Stomach (tissue), 9 donors: ENCODE data around the gene FSD1. TPM values are rescaled to one million over a fixed set of nuclear protein-coding genes. Genes with fewer than 3 reads are reported as not detected.

ENCODE experiments used
- DNase-seq, 2 donors: peaks; one replicate each; pipeline versions ENCODE4 v3.0.0 to v3.0.0-alpha.2; 2013 to 2019
- H3K27ac ChIP-seq, 5 donors: fragments of 200-600 bp in 4 of 5; sonication (generic) in 4 of 5; one replicate each; pipeline ENCODE4 v1.5.1; 2013 to 2019; ENCODE audit warnings: mild to moderate bottlenecking in 1 of 5, moderate library complexity in 1 of 5
- H3K27me3 ChIP-seq, 3 donors: fragments of 200-600 bp; sonication (generic); one replicate each; pipeline ENCODE4 v1.5.1; 2017 to 2019; ENCODE audit warnings: mixed run types in 1 of 3
- H3K36me3 ChIP-seq, 4 donors: fragments of 200-600 bp; sonication (generic); 1 replicate in 3 of 4; 2 replicates in 1 of 4; pipeline ENCODE4 v1.5.1; 2016 to 2019
- H3K4me1 ChIP-seq, 4 donors: fragments of 200-600 bp; sonication (generic); one replicate each; pipeline ENCODE4 v1.5.1; 2016 to 2019
- H3K4me3 ChIP-seq, 4 donors: fragments of 200-600 bp; sonication (generic) in 3 of 4; one replicate each; pipeline ENCODE4 v1.5.1; 2016 to 2019; ENCODE audit warnings: mild to moderate bottlenecking in 1 of 4
- H3K9me3 ChIP-seq, 4 donors: fragments of 200-600 bp; sonication (generic); one replicate each; pipeline ENCODE4 v1.5.1; 2016 to 2019
- CTCF ChIP-seq, 7 experiments: fragments of 450-650 bp in 4 of 7; fragments of 200-600 bp in 3 of 7; sonication (generic) in 3 of 7; IDR thresholded peaks; one replicate each; pipeline ENCODE4 v1.5.1; 2016 to 2019; ENCODE audit warnings: antibody characterized with exemption in 7 of 7, control low read depth in 2 of 7, mild to moderate bottlenecking in 1 of 7
- EP300 ChIP-seq: sonication (generic); formaldehyde crosslinking; IDR thresholded peaks from one replicate; pipeline ENCODE4 v1.6.1; 2017; ENCODE audit warnings: antibody characterized with exemption
- POLR2A ChIP-seq, 4 donors: fragments of 450-650 bp; IDR thresholded peaks; one replicate each; pipeline ENCODE4 v1.6.1; 2016; ENCODE audit warnings: antibody characterized with exemption in 4 of 4, control low read depth in 2 of 4, mild to moderate bottlenecking in 1 of 4, moderate library complexity in 1 of 4
- POLR2AphosphoS5 ChIP-seq, 3 donors: sonication (generic); formaldehyde crosslinking; IDR thresholded peaks; one replicate each; pipeline ENCODE4 v1.6.1; 2016; ENCODE audit warnings: antibody characterized with exemption in 3 of 3
- WGBS, 5 donors: extraction: QIAGEN DNeasy Blood & Tissue Kit in 3 of 5; methylation state at CpG; one replicate each; pipeline versions ENCODE4 v1.1.5 to v1.1.7; 2013 to 2018; 5-methylcytosine and 5-hydroxymethylcytosine counted together
- intact Hi-C: fragments of 100-400 bp; cut with DNase I; formaldehyde crosslinking; loops from one replicate; pipeline ENCODE4 v1.15.1; 2023; ENCODE audit warnings: low total_unique reads
- polyA plus RNA-seq, 3 donors: library from polyadenylated mRNA; stranded (reverse); fragments of 200-250 nt; gene quantifications; one replicate each; pipeline ENCODE4 v1.2.3, GENCODE V29; 2013
- total RNA-seq, 5 donors: library from RNA; depleted of rRNA; stranded (reverse); fragments of >200 nt; gene quantifications; one replicate each; pipeline versions ENCODE4 v1.1.0 to v1.2.3, GENCODE V29; 2014 to 2016
- donor health status: healthy with polysubstance abuse.
- donor health status: Bipolar disorder and iron deficiency.
- donor health status: healthy.

FSD1 gene
- total and polyA plus RNA-seq, 8 donors, result 0.31 to 12.5 (median 1.3) TPM; not detected in 3

GRCh38 chr19:4363571-4364304, 59.3 kb downstream of the FSD1 start:
- H3K4me1 ChIP-seq, result peaks cover 11 to 40% (median 32%) of the 10 kb centered on the region in 4 donors
- H3K9me3 ChIP-seq, result no peaks in the 10 kb centered on the region
- intact Hi-C loops, result no loop called here
- H3K27ac ChIP-seq, result peak overlapping the region in 1 of 5 donors; percentile 5
- WGBS, 5 donors, result 91 to 94% (median 92%) methylated on average over 17 to 26 of the region's 26 CpGs
- no peak overlapping the region for H3K4me3 ChIP-seq
- no peak for DNase-seq
- H3K27me3 ChIP-seq, result no peaks in the 10 kb centered on the region
- no peak for TF ChIP-seq POLR2AphosphoS5 (IDR thresholded peaks at IDR 0.05)
- no peak for TF ChIP-seq EP300
- TF ChIP-seq CTCF (IDR thresholded peaks at IDR 0.05), result no peak
- TF ChIP-seq POLR2A (IDR thresholded peaks at IDR 0.05), result no peak
- H3K36me3 ChIP-seq, result peaks cover 63 to 87% (median 84%) of the 10 kb centered on the region in 4 donors

DNA sequence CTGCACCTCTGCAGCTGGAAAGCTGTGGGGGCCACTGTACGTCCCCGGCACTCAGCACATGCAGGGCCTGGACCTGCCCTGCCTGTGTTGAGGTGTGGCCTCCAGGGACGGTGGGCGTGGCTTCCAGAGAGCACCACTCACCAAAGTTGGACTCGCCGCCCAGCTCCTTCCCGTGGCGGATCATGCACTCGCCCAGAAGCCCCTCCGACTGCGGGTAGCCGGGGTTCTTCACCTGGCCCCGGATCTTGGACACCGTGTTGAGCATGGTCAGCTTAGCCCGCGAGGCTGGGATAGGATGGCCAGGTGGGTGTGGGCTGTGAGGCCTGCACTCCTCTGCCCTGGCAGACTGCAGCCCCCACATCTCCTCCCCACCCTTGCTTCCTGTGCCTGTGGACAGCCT, 60.9 kb downstream of the FSD1 start:
- peak; percentile 50 to 56 for DNase-seq
- TF ChIP-seq CTCF (IDR thresholded peaks at IDR 0.05), result no peak
- no peak for TF ChIP-seq POLR2A (IDR thresholded peaks at IDR 0.05)
- no peak for TF ChIP-seq EP300
- TF ChIP-seq POLR2AphosphoS5 (IDR thresholded peaks at IDR 0.05), result no peak
- Histone ChIP-seq H3K36me3 (peaks cover 58 to 71% (median 68%) of the 10 kb centered on the region in 4 donors), H3K9me3 (no peaks in the 10 kb centered on the region), H3K4me3 (no peak overlapping the region), H3K27ac (no peak overlapping the region), H3K27me3 (no peaks in the 10 kb centered on the region), H3K4me1 (peaks cover 27 to 48% (median 39%) of the 10 kb centered on the region in 4 donors)
- intact Hi-C loops, result no loop called here
- 71 to 81% (median 76%) methylated on average over 3 to 16 of the region's 16 CpGs for WGBS, 5 donors

DNA sequence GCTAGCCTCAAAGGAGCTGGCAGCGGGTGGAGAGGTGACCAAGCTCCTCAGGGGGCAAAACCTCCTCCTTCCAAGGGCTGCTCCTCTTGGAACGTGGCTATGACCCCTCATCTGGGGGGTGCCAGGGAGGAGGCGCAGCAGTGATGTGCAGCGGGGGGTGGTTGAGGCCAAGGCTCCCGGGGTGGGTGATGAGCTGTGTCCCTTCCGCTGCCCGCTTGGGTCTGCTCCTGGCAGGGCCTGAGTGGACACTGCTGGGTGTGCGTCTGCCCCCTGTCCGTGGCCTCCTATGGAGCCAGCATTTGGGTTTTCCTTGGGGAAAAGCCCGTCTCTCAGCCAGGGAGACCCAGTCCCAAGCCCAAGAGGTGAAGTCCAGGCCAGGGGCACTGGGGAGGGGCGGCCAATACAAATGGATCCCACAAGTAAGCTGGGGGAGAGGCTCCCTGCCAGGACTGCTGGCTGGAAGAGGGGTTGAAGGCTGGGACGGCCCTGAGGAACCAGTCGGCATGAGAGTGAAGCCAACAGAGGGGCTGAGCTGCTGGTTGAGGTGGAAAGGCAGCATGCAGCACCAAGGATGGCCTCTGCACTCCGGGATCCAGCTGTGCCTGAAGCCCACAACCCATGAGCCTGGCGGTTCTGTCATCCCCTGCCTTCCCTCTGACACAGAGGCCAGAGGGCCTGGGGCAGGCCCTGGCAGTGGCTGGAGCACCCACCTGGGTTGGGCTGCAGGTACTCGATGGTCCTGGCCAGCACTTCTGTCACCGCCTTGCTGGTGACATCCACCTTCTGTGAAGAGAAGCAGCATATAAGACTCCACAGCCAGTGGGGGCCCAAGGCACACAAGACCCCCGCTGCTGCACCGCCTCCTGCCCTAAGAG, 61.6 kb downstream of the FSD1 start:
- no peaks in the 10 kb centered on the region for H3K27me3 ChIP-seq
- H3K9me3 ChIP-seq, result no peaks in the 10 kb centered on the region
- TF ChIP-seq CTCF (IDR thresholded peaks at IDR 0.05) (no peak), POLR2A (IDR thresholded peaks at IDR 0.05) (no peak), POLR2AphosphoS5 (IDR thresholded peaks at IDR 0.05) (no peak), EP300 (no peak)
- H3K4me1 ChIP-seq, result peaks cover 31 to 48% (median 39%) of the 10 kb centered on the region in 4 donors
- H3K27ac ChIP-seq, result peak overlapping the region in 1 of 5 donors; percentile 2
- peaks cover 51 to 64% (median 61%) of the 10 kb centered on the region in 4 donors for H3K36me3 ChIP-seq
- 85 to 95% (median 91%) methylated on average over 6 to 19 of the region's 19 CpGs for WGBS, 5 donors
- DNase-seq, result peak in 1 of 2 donors; percentile 8
- no peak overlapping the region for H3K4me3 ChIP-seq
- intact Hi-C loops, result no loop called here

GRCh38 chr19:4366666-4367335, 62.4 kb downstream of the FSD1 start:
- Histone ChIP-seq H3K27me3 (no peaks in the 10 kb centered on the region), H3K9me3 (no peaks in the 10 kb centered on the region), H3K4me1 (peaks cover 31 to 48% (median 43%) of the 10 kb centered on the region in 4 donors), H3K4me3 (no peak overlapping the region), H3K36me3 (peaks cover 43 to 56% (median 53%) of the 10 kb centered on the region in 4 donors), H3K27ac (no peak overlapping the region)
- intact Hi-C loops, result no loop called here
- 87 to 93% (median 90%) methylated on average over 10 to 16 of the region's 16 CpGs for WGBS, 5 donors
- no peak for TF ChIP-seq EP300
- TF ChIP-seq POLR2A (IDR thresholded peaks at IDR 0.05), result no peak
- no peak for TF ChIP-seq CTCF (IDR thresholded peaks at IDR 0.05)
- no peak for TF ChIP-seq POLR2AphosphoS5 (IDR thresholded peaks at IDR 0.05)
- peak in 1 of 2 donors; percentile 9 for DNase-seq
